Endodermal cell (in vitro differentiated cells): ENCODE measurements around the gene GORAB. TPM values are rescaled to one million over a fixed set of nuclear protein-coding genes. Genes with fewer than 3 reads are reported as not detected.

Experiments used
- DNase-seq: peaks from one replicate; pipeline ENCODE4 v3.0.0-alpha.2; 2017
- H3K27ac ChIP-seq: 2 replicates; pipeline ENCODE4 v1.5.1; 2013; ENCODE audit warnings: mild to moderate bottlenecking, low read depth, low read length, moderate library complexity
- H3K27me3 ChIP-seq: 2 replicates; pipeline ENCODE4 v1.6.1; 2013; ENCODE audit warnings: mild to moderate bottlenecking, low read length, moderate library complexity; ENCODE audit not compliant: insufficient read depth, control insufficient read depth, poor library complexity, severe bottlenecking
- H3K36me3 ChIP-seq: 2 replicates; pipeline ENCODE4 v1.7.0; 2013; ENCODE audit warnings: mild to moderate bottlenecking, low read length, moderate library complexity; ENCODE audit not compliant: control insufficient read depth, insufficient read depth
- H3K4me1 ChIP-seq: one replicate; pipeline ENCODE4 v1.7.0; 2013; ENCODE audit warnings: low read length; ENCODE audit not compliant: control insufficient read depth, insufficient read depth
- H3K4me3 ChIP-seq: 2 replicates; pipeline ENCODE4 v1.5.1; 2013; ENCODE audit warnings: mild to moderate bottlenecking, low read length, moderate library complexity
- H3K9ac ChIP-seq: 2 replicates; pipeline ENCODE4 v1.6.1; 2013; ENCODE audit warnings: mild to moderate bottlenecking, low read length, moderate library complexity; ENCODE audit not compliant: poor library complexity, severe bottlenecking; ENCODE audit errors: extremely low read depth
- H3K9me3 ChIP-seq: 2 replicates; pipeline ENCODE4 v1.6.1; 2013; ENCODE audit warnings: mild to moderate bottlenecking, low read length, moderate library complexity; ENCODE audit not compliant: control insufficient read depth
- H3K27ac Mint-ChIP-seq: 2 replicates; pipeline ENCODE4 v1.8.0; 2020; ENCODE audit warnings: mixed read lengths
- H3K27me3 Mint-ChIP-seq: 2 replicates; pipeline ENCODE4 v1.8.0; 2021; ENCODE audit warnings: mild to moderate bottlenecking, mixed read lengths; ENCODE audit not compliant: insufficient read depth
- H3K36me3 Mint-ChIP-seq: 2 replicates; pipeline ENCODE4 v1.8.0; 2020; ENCODE audit warnings: low read depth, mixed read lengths
- H3K4me1 Mint-ChIP-seq: 2 replicates; pipeline ENCODE4 v1.8.0; 2020; ENCODE audit warnings: mixed read lengths
- H3K4me3 Mint-ChIP-seq: 2 replicates; pipeline ENCODE4 v1.8.0; 2020; ENCODE audit warnings: mild to moderate bottlenecking, moderate library complexity, mixed read lengths
- H3K9me3 Mint-ChIP-seq: 2 replicates; pipeline ENCODE4 v1.8.0; 2020; ENCODE audit warnings: mild to moderate bottlenecking, mixed read lengths
- CTCF ChIP-seq: fragments of 200-600 bp; sonication (generic); conservative IDR thresholded peaks from 2 replicates; pipeline ENCODE4 v1.5.0; 2021; ENCODE audit warnings: antibody characterized with exemption, mild to moderate bottlenecking
- WGBS, 2 experiments: methylation state at CpG; one replicate each; pipeline versions ENCODE4 v1.1.5 to v1.1.7; 2013; ENCODE audit warnings: missing lambda C conversion rate in 2 of 2, mixed read lengths in 1 of 2; ENCODE audit not compliant: insufficient coverage in 1 of 2, insufficient read length in 1 of 2; 5-methylcytosine and 5-hydroxymethylcytosine counted together
- total RNA-seq, 2 donors: library from RNA; stranded (reverse); fragmentation: NEBNext Ultra II Directional in 1 of 2; extraction: Animal tissue kit (Norgen Biotek cat#: 25700) in 1 of 2; gene quantifications; 2 replicates in 1 of 2; 3 replicates in 1 of 2; pipeline ENCODE4 v1.2.1, GENCODE V29; 2021

The GORAB gene
- total RNA-seq, 2 donors from 2014 or later: 10.0 to 15.9 TPM

DNA sequence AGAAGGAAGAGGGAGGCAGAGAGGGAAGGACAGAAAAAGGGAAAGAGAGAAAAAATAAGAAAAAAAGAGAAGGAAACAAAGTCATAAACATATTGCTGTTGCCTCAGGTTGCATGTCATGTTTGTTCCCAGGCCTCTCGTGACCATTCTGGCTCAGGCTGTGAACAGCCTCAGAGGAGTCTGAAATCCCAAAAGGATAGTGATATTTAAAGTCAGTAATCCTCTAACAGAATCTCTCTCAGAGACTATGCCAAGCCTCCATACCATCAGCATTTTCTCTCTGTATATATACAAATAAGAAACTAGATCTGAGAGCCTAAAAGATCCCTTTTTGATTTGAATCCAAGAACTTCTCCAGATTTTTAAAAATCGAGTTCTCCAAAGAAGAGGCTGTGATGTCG is 35.2 kb downstream of the GORAB start:
- 94% methylated on average over 2 to 3 of the region's 3 CpGs for WGBS, 2 experiments
- H3K27ac Mint-ChIP-seq: no peak overlapping the region
- no peak overlapping the region for H3K4me3 Mint-ChIP-seq

DNA sequence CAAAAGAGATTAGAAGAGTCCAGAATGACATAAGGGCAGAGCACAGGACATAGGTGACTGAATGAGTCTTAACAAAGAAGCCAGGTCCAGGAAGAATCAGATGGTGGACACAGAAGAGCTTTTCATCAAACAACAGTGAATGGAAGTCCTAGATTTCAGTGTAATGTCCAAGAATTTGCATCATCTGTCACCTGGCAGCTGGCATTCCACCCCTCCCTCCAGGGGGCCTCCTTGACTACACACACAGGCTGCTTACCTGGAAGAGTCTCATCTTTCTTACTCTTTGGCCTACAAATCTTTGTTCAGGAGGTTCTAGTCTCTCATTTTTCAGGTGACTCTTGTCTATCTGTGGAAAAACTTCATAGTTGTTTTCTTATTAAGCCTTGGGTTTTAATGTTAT is 36.2 kb downstream of the GORAB start:
- H3K36me3 Mint-ChIP-seq: no peaks in the 10 kb centered on the region
- H3K27ac ChIP-seq: no peak overlapping the region
- no peaks in the 10 kb centered on the region for H3K4me1 ChIP-seq
- peaks cover 4% of the 10 kb centered on the region for H3K4me1 Mint-ChIP-seq
- H3K4me3 ChIP-seq: no peak overlapping the region
- no peak overlapping the region for H3K27ac Mint-ChIP-seq
- no peak overlapping the region for H3K4me3 Mint-ChIP-seq
- TF ChIP-seq CTCF: no peak
- peak; percentile 61 for DNase-seq
- no peaks in the 10 kb centered on the region for H3K27me3 Mint-ChIP-seq
- H3K27me3 ChIP-seq: no peaks in the 10 kb centered on the region
- no peaks in the 10 kb centered on the region for H3K36me3 ChIP-seq
- H3K9ac ChIP-seq: no peak overlapping the region
- H3K9me3 Mint-ChIP-seq: peaks cover 8% of the 10 kb centered on the region
- H3K9me3 ChIP-seq: no peaks in the 10 kb centered on the region

More for the DNA sequence above, 35.2 kb downstream of the GORAB start:
- no peaks in the 10 kb centered on the region for H3K27me3 Mint-ChIP-seq
- Histone ChIP-seq H3K36me3 (no peaks in the 10 kb centered on the region), H3K27me3 (no peaks in the 10 kb centered on the region), H3K9ac (no peak overlapping the region), H3K4me1 (no peaks in the 10 kb centered on the region), H3K9me3 (no peaks in the 10 kb centered on the region), H3K4me3 (no peak overlapping the region), H3K27ac (no peak overlapping the region)
- no peak for DNase-seq
- H3K9me3 Mint-ChIP-seq: peaks cover 5% of the 10 kb centered on the region
- H3K36me3 Mint-ChIP-seq: no peaks in the 10 kb centered on the region
- peaks cover 14% of the 10 kb centered on the region for H3K4me1 Mint-ChIP-seq
- no peak for TF ChIP-seq CTCF

DNA sequence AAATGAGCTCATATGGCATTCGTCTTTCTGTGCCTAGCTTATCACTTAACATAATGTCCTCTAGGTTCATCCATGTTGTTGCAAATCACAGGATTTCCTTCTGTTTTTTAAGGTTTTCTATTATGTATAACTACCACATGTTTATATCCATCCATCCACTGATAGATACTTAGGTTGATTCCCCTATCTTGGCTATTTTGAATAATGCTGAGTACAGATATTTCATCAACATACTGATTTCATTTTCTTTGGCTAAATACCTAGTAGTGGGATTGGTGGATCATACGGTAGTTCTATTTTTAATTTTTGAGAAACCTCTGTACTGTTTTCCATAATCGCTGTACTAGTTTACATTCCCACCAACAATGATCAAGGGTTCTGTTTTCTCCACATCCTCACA is 45.0 kb downstream of the GORAB start:
- 80 to 95% methylated on average over 1 to 3 of the region's 3 CpGs for WGBS, 2 experiments
- Histone ChIP-seq H3K9me3 (no peaks in the 10 kb centered on the region), H3K36me3 (no peaks in the 10 kb centered on the region), H3K9ac (no peak overlapping the region), H3K27me3 (no peaks in the 10 kb centered on the region), H3K4me1 (no peaks in the 10 kb centered on the region), H3K4me3 (no peak overlapping the region), H3K27ac (no peak overlapping the region)
- Mint-ChIP-seq H3K27ac (no peak overlapping the region), H3K27me3 (peaks cover 2% of the 10 kb centered on the region), H3K36me3 (no peaks in the 10 kb centered on the region), H3K4me1 (peaks cover 9% of the 10 kb centered on the region), H3K9me3 (peaks cover 5% of the 10 kb centered on the region), H3K4me3 (no peak overlapping the region)
- DNase-seq: no peak
- no peak for TF ChIP-seq CTCF
